CD4-positive, alpha-beta memory T cell (primary cell): ENCODE results near the gene TRAF3. TPM values are rescaled to one million over a fixed set of nuclear protein-coding genes. Genes with fewer than 3 reads are reported as not detected.

ENCODE experiments used
- CTCF ChIA-PET: fragments of 350-600 bp; sonication (Branson Sonifier 250); formaldehyde crosslinking; loops from one replicate; lab custom pipeline; 2021; ENCODE audit warnings: inconsistent platforms; ENCODE audit not compliant: partially characterized antibody; lab: Charles Lee
- POLR2A ChIA-PET: fragments of 350-600 bp; sonication (Branson Sonifier 250); formaldehyde crosslinking; loops from one replicate; lab custom pipeline; 2021; ENCODE audit not compliant: partially characterized antibody; lab: Charles Lee
- DNase-seq, 5 donors: peaks; one replicate each; pipeline versions ENCODE4 v3.0.0 to v3.0.0-alpha.2; 2020 to 2022; ENCODE audit warnings: mixed read lengths in 1 of 5
- H3K27ac ChIP-seq: one replicate; pipeline ENCODE4 v1.7.0; 2013; ENCODE audit warnings: low read depth, low read length
- H3K27me3 ChIP-seq: 2 replicates; pipeline ENCODE4 v1.7.0; 2013; ENCODE audit warnings: mild to moderate bottlenecking, low read length, moderate library complexity; ENCODE audit not compliant: insufficient read depth
- H3K36me3 ChIP-seq: 2 replicates; pipeline ENCODE4 v1.7.0; 2013; ENCODE audit warnings: mild to moderate bottlenecking, low read length, moderate library complexity; ENCODE audit not compliant: insufficient read depth
- H3K4me1 ChIP-seq: 2 replicates; pipeline ENCODE4 v1.7.0; 2013; ENCODE audit warnings: mild to moderate bottlenecking, low read length, moderate library complexity; ENCODE audit not compliant: insufficient read depth
- H3K4me3 ChIP-seq, 2 donors: one replicate each; pipeline ENCODE4 v1.7.0; 2013; ENCODE audit warnings: low read length in 2 of 2, mild to moderate bottlenecking in 1 of 2
- H3K9me3 ChIP-seq, 2 donors: one replicate each; pipeline ENCODE4 v1.7.0; 2013; ENCODE audit warnings: low read length in 2 of 2, control low read depth in 1 of 2; ENCODE audit not compliant: control insufficient read depth in 1 of 2
- H3K27ac Mint-ChIP-seq, 7 donors: one replicate each; pipeline ENCODE4 v1.8.0; 2020 to 2021; ENCODE audit warnings: mixed read lengths in 7 of 7, mild to moderate bottlenecking in 6 of 7, inconsistent platforms in 3 of 7, moderate library complexity in 3 of 7
- H3K27me3 Mint-ChIP-seq, 2 donors: one replicate each; pipeline ENCODE4 v1.8.0; 2020 to 2021; ENCODE audit warnings: mixed read lengths in 2 of 2
- H3K36me3 Mint-ChIP-seq, 2 donors: one replicate each; pipeline ENCODE4 v1.8.0; 2020 to 2021; ENCODE audit warnings: mixed read lengths in 2 of 2, inconsistent platforms in 1 of 2, mild to moderate bottlenecking in 1 of 2
- H3K4me1 Mint-ChIP-seq, 4 donors: one replicate each; pipeline ENCODE4 v1.8.0; 2020 to 2021; ENCODE audit warnings: mixed read lengths in 4 of 4, mild to moderate bottlenecking in 1 of 4
- H3K4me3 Mint-ChIP-seq, 8 donors: one replicate each; pipeline ENCODE4 v1.8.0; 2020 to 2021; ENCODE audit warnings: mixed read lengths in 8 of 8, mild to moderate bottlenecking in 7 of 8, moderate library complexity in 6 of 8, inconsistent platforms in 3 of 8
- H3K9me3 Mint-ChIP-seq, 8 donors: one replicate each; pipeline ENCODE4 v1.8.0; 2020 to 2021; ENCODE audit warnings: mixed read lengths in 8 of 8, mild to moderate bottlenecking in 5 of 8, inconsistent platforms in 3 of 8, moderate library complexity in 1 of 8
- intact Hi-C: fragments of 100-400 bp; cut with micrococcal nuclease; formaldehyde crosslinking; loops from one replicate; pipeline ENCODE4 v1.15.1; 2023
- polyA plus RNA-seq, 2 donors: library from polyadenylated mRNA; unstranded; fragments of 300-500 nt; fragmentation: Illumina TruSeq; gene quantifications; one replicate each; pipeline ENCODE4 v1.2.3, GENCODE V29; 2021
- total RNA-seq, 2 experiments: library from RNA; stranded (reverse); gene quantifications; one replicate each; pipeline ENCODE4 v1.2.3, GENCODE V29; 2021

Gene TRAF3
- total and polyA plus RNA-seq, 4 experiments from 2014 or later = 14.9 to 44.8 (median 32.2) TPM

DNA sequence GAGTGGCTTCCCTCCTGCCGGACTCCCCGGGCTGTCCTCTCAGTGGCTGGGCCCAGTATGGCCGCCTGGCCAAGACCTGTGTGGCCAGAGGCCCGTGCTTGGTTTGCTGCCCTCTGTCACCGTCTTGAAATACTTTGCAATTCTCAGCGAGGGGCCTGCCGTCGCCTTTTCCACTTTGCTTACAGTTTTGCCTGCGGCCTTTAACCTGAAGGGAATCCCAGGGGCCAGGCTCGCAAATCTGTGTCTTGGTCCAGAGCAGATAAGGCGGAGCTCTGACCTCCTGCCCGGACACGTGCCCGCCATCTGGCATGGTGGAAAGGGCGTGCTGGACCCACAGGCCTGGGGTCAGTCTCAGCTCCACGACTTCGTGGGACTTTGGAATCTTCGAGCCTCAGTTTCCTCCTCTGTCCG lies 134.3 kb downstream of the TRAF3 start:
- Mint-ChIP-seq H3K27ac (peak overlapping the region in 1 of 7 donors; percentile 51), H3K27me3 (no peaks in the 10 kb centered on the region), H3K4me1 (peaks cover 0 to 1% (median 0%) of the 10 kb centered on the region in 4 donors), H3K36me3 (peaks cover 3 to 17% of the 10 kb centered on the region in 2 donors), H3K4me3 (no peak overlapping the region), H3K9me3 (no peaks in the 10 kb centered on the region)
- intact Hi-C loops = no loop called here
- Histone ChIP-seq H3K27me3 (no peaks in the 10 kb centered on the region), H3K4me1 (no peaks in the 10 kb centered on the region), H3K4me3 (no peak overlapping the region), H3K27ac (no peak overlapping the region), H3K9me3 (no peaks in the 10 kb centered on the region), H3K36me3 (no peaks in the 10 kb centered on the region)
- ChIA-PET POLR2A (no interaction called here), CTCF (no interaction called here)
- no peak for DNase-seq

GRCh38 chr14:102911991-102912761 lies 134.9 kb downstream of the TRAF3 start:
- H3K9me3 Mint-ChIP-seq = no peaks in the 10 kb centered on the region
- ChIA-PET CTCF (no interaction called here), POLR2A (interaction anchor here (0.6 kb wide), 1 partner anchor 137 kb away, joined by 3 read pairs; no protein-coding TSS in a partner anchor)
- no peak overlapping the region for H3K4me3 Mint-ChIP-seq
- peaks cover 0 to 1% (median 0%) of the 10 kb centered on the region in 4 donors for H3K4me1 Mint-ChIP-seq
- peak overlapping the region in 1 of 7 donors; percentile 66 for H3K27ac Mint-ChIP-seq
- H3K36me3 ChIP-seq = no peaks in the 10 kb centered on the region
- DNase-seq = no peak
- H3K4me1 ChIP-seq = no peaks in the 10 kb centered on the region
- H3K36me3 Mint-ChIP-seq = peaks cover 3 to 13% of the 10 kb centered on the region in 2 donors
- no peaks in the 10 kb centered on the region for H3K9me3 ChIP-seq
- no peak overlapping the region for H3K27ac ChIP-seq
- no peaks in the 10 kb centered on the region for H3K27me3 ChIP-seq
- no peak overlapping the region for H3K4me3 ChIP-seq
- no peaks in the 10 kb centered on the region for H3K27me3 Mint-ChIP-seq
- intact Hi-C loops = no loop called here

GRCh38 chr14:102913341-102914211 lies 136.3 kb downstream of the TRAF3 start:
- Mint-ChIP-seq H3K27ac (peak overlapping the region in 2 of 7 donors; percentile 24 to 27), H3K4me3 (no peak overlapping the region), H3K36me3 (peaks cover 0 to 8% of the 10 kb centered on the region in 2 donors), H3K27me3 (no peaks in the 10 kb centered on the region), H3K9me3 (no peaks in the 10 kb centered on the region), H3K4me1 (peaks cover 0 to 1% (median 0%) of the 10 kb centered on the region in 4 donors)
- Histone ChIP-seq H3K27ac (no peak overlapping the region), H3K27me3 (no peaks in the 10 kb centered on the region), H3K4me3 (no peak overlapping the region), H3K9me3 (no peaks in the 10 kb centered on the region), H3K4me1 (no peaks in the 10 kb centered on the region), H3K36me3 (no peaks in the 10 kb centered on the region)
- ChIA-PET CTCF (interaction anchor here (2.6 kb wide), 1 partner anchor 219 kb away, joined by 24 read pairs; no protein-coding TSS in a partner anchor), POLR2A (no interaction called here)
- intact Hi-C loops = no loop called here
- DNase-seq = no peak

DNA sequence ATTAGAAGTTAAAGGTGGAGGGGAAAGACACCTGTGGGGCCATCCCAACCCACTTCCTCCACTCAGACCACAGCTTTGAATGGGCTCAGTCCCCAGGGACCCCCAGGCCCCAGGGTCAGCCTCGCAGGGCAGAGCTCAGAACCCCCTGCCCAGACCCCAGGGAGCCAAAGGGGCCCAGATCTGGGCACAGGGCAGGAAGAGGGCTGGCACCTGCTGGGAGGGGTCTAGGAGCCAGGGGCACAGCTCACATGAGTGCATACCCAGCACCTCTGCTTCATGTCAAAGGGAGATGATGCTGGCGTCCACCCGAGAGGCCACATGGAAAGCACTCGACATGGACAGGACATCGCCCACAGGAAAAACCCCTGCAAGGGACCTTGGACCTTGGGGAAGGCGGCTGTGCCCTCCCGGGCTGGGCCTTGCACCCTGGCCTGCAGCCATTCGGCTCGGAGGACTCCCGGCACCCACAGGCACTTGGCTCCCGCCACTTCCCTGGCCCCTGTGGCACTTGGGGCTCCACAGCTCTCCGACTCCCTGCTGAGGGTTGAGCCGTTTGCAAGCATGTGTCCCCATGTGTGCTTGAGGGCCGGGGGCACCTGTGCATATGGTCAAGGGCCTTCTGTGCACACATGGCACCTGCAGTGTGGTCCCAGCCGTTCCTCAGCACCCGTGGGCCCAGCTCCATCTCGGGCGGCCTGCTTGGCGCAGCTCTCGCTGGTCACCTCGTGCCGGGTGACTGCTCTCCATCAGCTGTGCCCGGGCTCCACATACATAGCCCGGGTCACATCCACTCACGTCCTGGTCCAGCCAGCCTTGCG lies 137.4 kb downstream of the TRAF3 start:
- no peak for DNase-seq
- Mint-ChIP-seq H3K4me1 (peaks cover 0 to 1% (median 0%) of the 10 kb centered on the region in 4 donors), H3K27ac (no peak overlapping the region), H3K4me3 (no peak overlapping the region), H3K27me3 (no peaks in the 10 kb centered on the region), H3K36me3 (peaks cover 0 to 7% of the 10 kb centered on the region in 2 donors), H3K9me3 (no peaks in the 10 kb centered on the region)
- CTCF ChIA-PET = interaction anchor here (2.6 kb wide), 1 partner anchor 220 kb away, joined by 24 read pairs; no protein-coding TSS in a partner anchor
- H3K36me3 ChIP-seq = no peaks in the 10 kb centered on the region
- POLR2A ChIA-PET = no interaction called here
- H3K27ac ChIP-seq = no peak overlapping the region
- H3K4me3 ChIP-seq = no peak overlapping the region
- intact Hi-C loops = loop anchor here (5.0 kb wide), 1 partner anchor 392 kb away; no protein-coding TSS in a partner anchor
- H3K9me3 ChIP-seq = no peaks in the 10 kb centered on the region
- H3K27me3 ChIP-seq = no peaks in the 10 kb centered on the region
- H3K4me1 ChIP-seq = no peaks in the 10 kb centered on the region

GRCh38 chr14:102915292-102916110 lies 138.3 kb downstream of the TRAF3 start:
- Mint-ChIP-seq H3K4me3 (no peak overlapping the region), H3K4me1 (peaks cover 0 to 1% (median 0%) of the 10 kb centered on the region in 4 donors), H3K27ac (peak overlapping the region in 1 of 7 donors; percentile 74), H3K9me3 (no peaks in the 10 kb centered on the region), H3K27me3 (no peaks in the 10 kb centered on the region), H3K36me3 (peaks cover 0 to 7% of the 10 kb centered on the region in 2 donors)
- CTCF ChIA-PET = interaction anchor here (2.6 kb wide), 1 partner anchor 221 kb away, joined by 24 read pairs; no protein-coding TSS in a partner anchor
- no peak overlapping the region for H3K4me3 ChIP-seq
- no peaks in the 10 kb centered on the region for H3K9me3 ChIP-seq
- no peak for DNase-seq
- H3K36me3 ChIP-seq = no peaks in the 10 kb centered on the region
- intact Hi-C loops = loop anchor here (5.0 kb wide), 1 partner anchor 393 kb away; no protein-coding TSS in a partner anchor
- POLR2A ChIA-PET = no interaction called here
- H3K27ac ChIP-seq = no peak overlapping the region
- H3K4me1 ChIP-seq = no peaks in the 10 kb centered on the region
- H3K27me3 ChIP-seq = no peaks in the 10 kb centered on the region

DNA sequence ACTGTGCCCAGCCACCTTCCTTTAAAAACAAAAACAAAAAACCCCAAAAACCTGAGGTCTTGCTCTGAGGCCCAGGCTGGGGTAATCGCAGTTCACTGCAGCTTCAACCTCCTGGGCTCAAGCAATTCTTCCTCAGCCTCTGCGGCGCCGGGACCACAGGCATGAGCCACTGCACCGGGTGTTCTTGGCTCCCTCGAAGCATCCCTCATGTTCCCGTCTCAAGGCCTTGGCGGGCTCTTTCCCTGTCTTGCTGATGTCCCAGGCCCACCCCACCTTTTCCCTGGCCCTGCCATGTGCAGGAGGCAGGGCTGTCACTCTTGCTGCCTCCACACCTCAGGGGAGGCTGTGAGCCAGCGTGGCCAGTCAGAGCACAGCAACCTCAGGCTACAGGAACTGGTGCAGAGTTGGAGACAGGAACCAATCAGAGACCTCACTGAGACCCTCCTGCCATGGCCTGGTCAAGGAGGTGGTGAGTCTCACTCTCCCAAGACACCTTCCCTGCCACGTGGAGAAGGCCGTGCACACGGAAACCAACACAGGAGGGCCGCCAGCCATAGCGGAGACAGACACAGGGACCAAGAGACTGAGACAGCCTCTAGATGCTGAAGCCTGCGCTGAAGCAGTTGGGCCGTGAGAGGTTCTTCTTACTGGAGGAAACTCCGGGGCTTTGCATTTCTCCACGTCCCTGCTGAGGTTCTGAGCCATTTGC lies 139.3 kb downstream of the TRAF3 start:
- H3K27ac Mint-ChIP-seq = peak overlapping the region in 6 of 7 donors; percentile 39 to 87 (median 50)
- H3K36me3 Mint-ChIP-seq = no peaks in the 10 kb centered on the region
- no peak overlapping the region for H3K4me3 Mint-ChIP-seq
- Histone ChIP-seq H3K9me3 (no peaks in the 10 kb centered on the region), H3K4me1 (no peaks in the 10 kb centered on the region), H3K4me3 (no peak overlapping the region), H3K27ac (no peak overlapping the region), H3K27me3 (no peaks in the 10 kb centered on the region), H3K36me3 (no peaks in the 10 kb centered on the region)
- intact Hi-C loops = loop anchor here (5.0 kb wide), 1 partner anchor 394 kb away; no protein-coding TSS in a partner anchor
- H3K9me3 Mint-ChIP-seq = no peaks in the 10 kb centered on the region
- ChIA-PET CTCF (interaction anchor here (2.6 to 3.2 kb wide), 3 partner anchors 143 to 222 kb away, joined by 15 to 26 read pairs (median 24); no protein-coding TSS in a partner anchor), POLR2A (no interaction called here)
- peaks cover 0 to 1% (median 0%) of the 10 kb centered on the region in 4 donors for H3K4me1 Mint-ChIP-seq
- no peaks in the 10 kb centered on the region for H3K27me3 Mint-ChIP-seq
- DNase-seq = no peak
